PC-9 (cell line): ENCODE data around the gene ACACB.

Experiments used
- EZH2 ChIP-seq: fragments of 200-600 bp; sonication (generic); IDR thresholded peaks from 2 replicates; pipeline ENCODE4 v1.8.0; 2017; ENCODE audit warnings: antibody characterized with exemption, low read depth
- TF ChIP-seq, protein P1 (sequence below): fragments of 200-600 bp; sonication (generic); conservative IDR thresholded peaks from 2 replicates; pipeline ENCODE4 v1.6.1; 2017; ENCODE audit warnings: mixed run types, antibody characterized with exemption, mild to moderate bottlenecking, moderate library complexity

DNA sequence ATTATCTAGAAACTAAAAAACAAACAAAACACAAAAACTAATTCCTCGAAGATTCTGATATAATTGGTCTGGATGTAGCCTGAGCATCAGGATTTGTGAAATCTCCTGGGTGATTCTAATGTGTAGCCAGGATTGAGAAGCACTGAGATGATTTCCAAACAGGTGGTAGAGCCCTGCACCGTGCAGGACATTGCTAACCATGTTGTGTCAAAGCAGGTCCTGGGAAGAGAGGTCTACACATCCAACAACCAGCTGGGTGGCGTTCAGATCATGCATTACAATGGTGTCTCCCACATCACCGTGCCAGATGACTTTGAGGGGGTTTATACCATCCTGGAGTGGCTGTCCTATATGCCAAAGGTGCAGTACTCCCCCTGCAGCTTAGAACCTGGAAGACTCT, 136.4 kb downstream of the ACACB start:
- TF ChIP-seq, protein P1, sequence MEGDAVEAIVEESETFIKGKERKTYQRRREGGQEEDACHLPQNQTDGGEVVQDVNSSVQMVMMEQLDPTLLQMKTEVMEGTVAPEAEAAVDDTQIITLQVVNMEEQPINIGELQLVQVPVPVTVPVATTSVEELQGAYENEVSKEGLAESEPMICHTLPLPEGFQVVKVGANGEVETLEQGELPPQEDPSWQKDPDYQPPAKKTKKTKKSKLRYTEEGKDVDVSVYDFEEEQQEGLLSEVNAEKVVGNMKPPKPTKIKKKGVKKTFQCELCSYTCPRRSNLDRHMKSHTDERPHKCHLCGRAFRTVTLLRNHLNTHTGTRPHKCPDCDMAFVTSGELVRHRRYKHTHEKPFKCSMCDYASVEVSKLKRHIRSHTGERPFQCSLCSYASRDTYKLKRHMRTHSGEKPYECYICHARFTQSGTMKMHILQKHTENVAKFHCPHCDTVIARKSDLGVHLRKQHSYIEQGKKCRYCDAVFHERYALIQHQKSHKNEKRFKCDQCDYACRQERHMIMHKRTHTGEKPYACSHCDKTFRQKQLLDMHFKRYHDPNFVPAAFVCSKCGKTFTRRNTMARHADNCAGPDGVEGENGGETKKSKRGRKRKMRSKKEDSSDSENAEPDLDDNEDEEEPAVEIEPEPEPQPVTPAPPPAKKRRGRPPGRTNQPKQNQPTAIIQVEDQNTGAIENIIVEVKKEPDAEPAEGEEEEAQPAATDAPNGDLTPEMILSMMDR, result no peak
- TF ChIP-seq EZH2, result no peak
